Germinal center (tissue), 1 donor: ENCODE measurements around the gene P2RX7.
A peak's percentile ranks its signal among the peaks of the same experiment; 100 is the strongest.

Experiments used
- DNase-seq: peaks from one replicate; pipeline ENCODE4 v3.0.0; 2012; ENCODE audit warnings: mixed read lengths, low spot score

P2RX7 gene

DNA sequence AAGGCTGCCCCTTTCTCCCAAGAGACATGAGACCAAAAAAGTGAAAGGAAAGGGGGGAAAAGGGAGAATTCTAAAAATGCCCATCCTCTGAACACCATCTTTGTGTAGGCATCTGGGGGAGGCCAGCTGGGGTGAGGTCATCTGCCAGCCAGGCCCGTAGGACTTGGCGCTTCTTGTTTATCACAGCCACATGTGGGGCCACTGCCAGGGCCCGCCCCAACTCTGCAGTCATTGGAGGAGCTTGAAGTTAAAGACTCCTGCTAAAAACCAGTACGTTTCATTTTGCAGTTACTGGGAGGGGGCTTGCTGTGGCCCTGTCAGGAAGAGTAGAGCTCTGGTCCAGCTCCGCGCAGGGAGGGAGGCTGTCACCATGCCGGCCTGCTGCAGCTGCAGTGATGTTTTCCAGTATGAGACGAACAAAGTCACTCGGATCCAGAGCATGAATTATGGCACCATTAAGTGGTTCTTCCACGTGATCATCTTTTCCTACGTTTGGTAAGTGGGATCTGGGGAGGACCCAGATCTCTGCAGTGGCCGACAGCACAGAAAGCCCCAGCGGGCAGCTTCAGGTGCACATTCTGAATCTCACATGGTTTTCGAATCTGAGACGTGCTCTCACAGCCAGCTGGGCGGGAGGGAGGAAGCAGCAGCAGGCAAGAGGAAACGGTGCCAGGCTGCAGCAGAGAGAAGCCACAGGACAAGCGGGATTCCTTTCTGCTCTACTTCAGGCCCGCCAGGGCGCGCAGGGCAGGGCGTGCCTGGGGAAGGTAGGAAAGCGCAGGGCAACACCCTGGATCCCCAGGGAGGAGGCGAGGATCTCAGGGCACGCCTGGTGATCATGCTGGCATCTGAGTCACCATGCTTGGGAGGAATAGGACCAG lies at the start of gene P2RX7:
Gene P2RX7 (plus strand): TSS at position 276 of the 881 bp plus-strand sequence. CDS start 95 bp downstream, at position 371.
- peak; percentile 59 for DNase-seq

DNA sequence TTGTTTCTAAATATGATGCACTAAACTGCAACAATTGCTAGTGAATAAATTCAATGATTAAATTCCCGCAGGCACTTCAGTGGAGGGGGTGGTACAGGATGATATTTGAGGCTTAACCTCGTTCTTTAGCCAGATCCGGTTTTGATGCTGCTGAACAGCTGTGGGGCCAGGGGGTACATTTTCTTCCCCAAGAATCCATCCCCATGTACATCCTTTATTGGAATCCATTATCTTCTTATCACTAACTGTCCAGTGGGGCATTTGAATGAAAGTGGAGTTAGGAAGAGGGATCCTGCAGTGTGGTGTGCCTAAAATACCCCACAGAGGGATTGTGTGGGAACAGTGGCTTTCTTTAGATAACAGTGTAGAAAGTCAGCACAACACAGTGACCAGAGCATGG lies 48.4 kb upstream of the P2RX7 start:
- no peak for DNase-seq

DNA sequence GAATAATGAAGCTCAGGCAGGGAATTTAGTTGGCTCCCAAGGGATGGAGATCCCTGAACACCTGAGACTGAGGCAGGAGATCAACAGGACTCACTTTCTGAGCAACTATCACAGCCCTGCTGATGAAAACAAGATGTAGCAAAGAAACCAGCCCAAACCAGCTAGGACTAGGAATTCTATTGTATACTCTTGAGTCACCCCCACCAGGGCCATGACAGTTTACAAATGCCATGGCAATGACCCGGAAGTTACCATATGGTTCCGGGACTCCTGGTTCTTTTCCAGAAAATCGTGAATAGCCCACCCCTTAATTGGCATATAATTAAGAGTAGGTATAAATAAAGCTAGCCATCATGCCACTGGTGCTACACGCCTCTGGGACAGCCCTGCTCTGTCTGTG lies 47.6 kb upstream of the P2RX7 start:
- DNase-seq = no peak

- no peak for DNase-seq
These were observed 46.9 kb upstream of the P2RX7 start for GRCh38 chr12:121085506-121086353.

DNA sequence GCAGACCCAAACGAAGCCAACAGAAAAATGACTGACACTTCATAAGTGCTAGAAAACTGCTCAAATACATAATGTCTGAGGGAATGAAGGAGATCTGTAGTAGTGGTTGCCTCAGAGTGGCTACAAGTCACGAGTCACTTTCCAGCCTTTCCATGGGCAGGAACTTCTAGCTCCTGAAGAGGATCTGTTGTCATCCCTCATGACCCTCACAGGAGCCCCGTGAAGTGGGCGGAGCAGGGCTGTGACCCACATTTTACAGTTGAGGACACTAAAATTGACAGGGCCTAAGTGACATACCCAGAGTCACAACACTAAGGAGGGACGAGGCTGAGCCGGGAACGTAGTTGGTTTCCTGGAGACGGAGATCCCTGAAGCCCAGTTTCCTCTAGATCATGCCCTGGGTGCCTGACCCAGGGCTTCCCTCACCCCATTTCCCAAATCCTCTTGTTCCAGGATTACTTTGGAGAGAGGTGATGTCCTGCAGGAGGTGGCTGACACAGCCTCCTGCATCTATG lies 45.8 kb upstream of the P2RX7 start:
- DNase-seq = no peak

GRCh38 chr12:121087467-121088194 lies 45.0 kb upstream of the P2RX7 start:
- DNase-seq = no peak

GRCh38 chr12:121088195-121088585 lies 44.5 kb upstream of the P2RX7 start:
- no peak for DNase-seq

- no peak for DNase-seq
These were observed 43.5 kb upstream of the P2RX7 start for GRCh38 chr12:121089031-121089812.

- no peak for DNase-seq
These were observed 42.8 kb upstream of the P2RX7 start for GRCh38 chr12:121089813-121090430.

- no peak for DNase-seq
These were observed 41.8 kb upstream of the P2RX7 start for GRCh38 chr12:121090586-121091514.

DNA sequence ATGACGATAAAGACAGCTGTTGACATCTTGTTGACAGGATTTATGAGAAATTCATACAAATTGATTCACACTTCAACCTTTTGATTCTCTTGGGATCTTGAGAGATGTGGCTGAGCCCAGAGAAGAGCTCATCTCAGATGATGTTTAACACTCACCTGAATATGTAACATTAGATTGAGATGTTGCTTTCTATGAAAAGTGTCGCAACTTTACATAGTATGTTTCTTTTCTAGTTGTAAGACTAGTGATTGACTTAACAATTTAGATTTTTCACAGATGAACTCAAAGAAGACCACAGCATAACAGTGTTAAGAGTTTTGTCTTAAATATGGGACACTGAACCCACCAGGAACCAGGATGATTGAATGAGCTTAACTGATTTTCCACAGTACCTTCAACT lies 40.6 kb upstream of the P2RX7 start:
- no peak for DNase-seq

DNA sequence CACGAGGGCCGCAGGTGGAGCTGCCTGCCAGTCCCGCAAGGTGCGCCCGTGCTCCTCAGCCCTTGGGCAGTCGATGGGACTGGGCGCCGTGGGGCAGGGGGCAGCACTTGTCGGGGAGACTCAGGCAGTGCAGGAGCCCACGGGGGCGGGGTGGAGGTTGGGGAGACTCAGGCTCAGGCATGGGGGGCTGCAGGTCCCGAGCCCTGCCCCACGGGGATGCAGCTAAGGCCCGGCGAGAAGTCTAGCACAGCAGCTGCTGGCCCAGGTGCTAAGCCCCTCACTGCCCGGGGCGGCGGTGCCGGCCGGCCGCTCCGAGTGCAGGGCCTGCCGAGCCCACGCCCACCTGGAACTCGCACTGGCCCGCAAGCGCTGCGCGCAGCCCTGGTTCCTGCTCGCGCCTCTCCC lies 39.2 kb upstream of the P2RX7 start:
- DNase-seq = no peak

DNA sequence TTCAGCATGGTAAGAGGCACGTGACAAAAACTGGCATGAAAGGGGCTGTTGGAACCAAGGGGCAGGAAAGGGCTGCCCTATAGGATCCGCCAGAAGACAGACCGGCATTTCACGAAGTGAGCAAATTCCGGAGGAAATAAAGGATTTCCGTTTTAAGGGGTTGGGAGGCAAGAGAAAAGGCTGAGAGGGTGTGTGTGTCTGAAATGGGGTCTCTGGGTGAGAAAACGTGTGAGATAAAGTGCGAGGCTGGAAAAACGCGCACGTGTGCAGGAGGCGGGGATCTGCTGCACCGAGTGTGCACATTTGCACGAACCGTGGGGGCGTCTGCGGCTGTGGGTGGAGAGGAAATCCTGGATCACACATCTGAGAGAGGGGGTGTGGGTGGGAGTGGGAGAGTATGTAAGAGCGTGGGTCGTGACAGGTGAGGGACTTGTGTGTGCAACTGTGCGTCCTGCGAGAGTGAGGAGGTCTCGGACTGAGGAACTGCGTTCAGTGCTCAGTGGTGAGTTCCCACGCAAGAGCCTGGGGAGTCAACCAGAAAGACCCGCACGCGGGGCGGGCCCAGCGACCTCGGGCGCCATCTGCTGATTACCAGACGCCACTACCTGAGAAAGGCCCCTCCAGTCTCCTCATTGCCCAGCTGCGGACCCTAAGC lies 37.0 kb upstream of the P2RX7 start:
- DNase-seq = peak; percentile 88

- no peak for DNase-seq
These were observed 36.4 kb upstream of the P2RX7 start for GRCh38 chr12:121096199-121096798.

- no peak for DNase-seq
These were observed 32.9 kb upstream of the P2RX7 start for GRCh38 chr12:121099779-121100178.

DNA sequence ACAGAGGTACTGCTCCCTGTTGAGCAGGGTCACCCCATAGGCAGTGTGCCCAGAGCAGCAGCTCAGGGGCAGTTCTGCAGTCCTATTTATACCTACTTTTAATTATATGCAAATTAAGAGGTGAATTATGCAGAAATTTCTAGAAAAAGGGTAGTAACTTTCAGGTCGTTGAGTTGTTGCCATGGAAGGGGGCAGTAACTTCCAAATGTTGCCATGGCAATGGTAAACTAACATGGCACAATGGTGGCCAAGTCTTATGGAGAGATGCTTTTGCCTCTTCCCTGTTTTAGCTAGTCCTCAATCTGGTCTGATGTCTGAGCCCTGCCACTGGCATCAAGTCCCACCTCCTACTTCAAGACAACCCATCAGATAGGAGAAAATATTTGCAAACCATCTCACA lies 30.4 kb upstream of the P2RX7 start:
- no peak for DNase-seq

DNA sequence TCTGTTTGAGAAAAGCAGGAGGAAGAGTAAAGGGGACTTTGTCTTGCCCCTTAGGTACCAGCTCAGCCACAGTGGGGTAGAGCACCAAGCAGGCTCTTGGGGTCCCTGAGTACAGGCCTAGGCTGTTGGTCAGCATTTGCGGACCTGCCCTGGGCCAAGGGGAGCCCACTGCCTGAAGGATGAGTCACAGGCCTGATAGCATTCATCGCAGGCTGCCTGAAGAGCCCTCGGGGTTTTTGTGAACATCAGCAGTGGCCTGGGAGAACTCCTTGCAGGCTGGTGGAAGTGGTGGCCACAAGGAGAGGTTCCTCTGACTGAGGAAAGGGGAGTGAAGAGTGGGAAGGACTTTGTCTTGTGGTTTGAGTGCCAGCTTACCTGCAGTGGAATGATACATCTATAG lies 25.0 kb upstream of the P2RX7 start:
- no peak for DNase-seq

- DNase-seq = no peak
These were observed 24.2 kb upstream of the P2RX7 start for GRCh38 chr12:121108492-121108891.
